ENCODE measurements around the gene NEK1. TPM values are rescaled to one million over a fixed set of nuclear protein-coding genes. Genes with fewer than 3 reads are reported as not detected.

NEK1 gene
- total and polyA plus RNA-seq, 2 donors (not counting 1 experiment from before 2014, with no cell fraction given) = 3.3 to 21.4 TPM

DNA sequence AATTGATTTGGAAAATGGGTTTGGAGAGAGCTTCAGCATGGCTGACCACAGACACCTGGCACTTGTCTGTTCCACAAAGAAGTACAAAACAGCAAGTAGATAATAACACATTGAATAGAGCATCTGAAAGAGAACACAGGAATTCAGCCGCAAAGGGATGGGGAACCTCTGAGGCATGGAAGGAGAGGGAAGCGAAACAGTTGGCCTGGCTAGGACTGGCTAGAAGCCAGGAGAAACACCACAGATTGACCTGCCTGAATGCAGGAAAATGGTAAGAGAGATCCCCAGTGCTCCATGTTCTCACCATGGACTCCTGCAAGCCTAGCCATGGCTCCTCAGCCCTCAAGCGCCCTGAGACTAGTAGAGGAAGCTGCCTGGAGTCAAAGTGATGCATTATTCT is 171.9 kb downstream of the NEK1 start:
- Histone ChIP-seq H3K4me3 (ENCODE audit: control extremely low read depth in 1 of 5, extremely low read depth in 1 of 5, insufficient read depth in 1 of 5, low read depth in 2 of 5, low read length in 4 of 5) (no peak overlapping the region), H3K36me3 (replicated peaks in 1 of 2; ENCODE audit: control extremely low read depth in 1 of 2, control insufficient read depth in 1 of 2, extremely low read depth in 1 of 2, insufficient read depth in 2 of 2, low read length in 1 of 2) (peaks cover 0 to 4% of the 10 kb centered on the region in 2 experiments), H3K27me3 (replicated peaks in 1 of 4; ENCODE audit: control extremely low read depth in 1 of 4, control insufficient read depth in 3 of 4, insufficient read depth in 4 of 4, low read length in 3 of 4) (no peaks in the 10 kb centered on the region), H3K79me2 (ENCODE audit: control insufficient read depth, insufficient read depth, low read length) (peaks cover 7% of the 10 kb centered on the region), H4K20me1 (ENCODE audit: control insufficient read depth, insufficient read depth, low read length, poor library complexity, severe bottlenecking) (no peaks in the 10 kb centered on the region), H3K4me1 (ENCODE audit: control insufficient read depth in 2 of 2, insufficient read depth in 2 of 2, low read length in 2 of 2) (peaks cover 0 to 5% of the 10 kb centered on the region in 2 donors), H3K4me2 (replicated peaks; ENCODE audit: low read depth, low read length, poor library complexity, severe bottlenecking) (no peak overlapping the region), H3K9me3 (ENCODE audit: control extremely low read depth in 1 of 3, control insufficient read depth in 2 of 3, insufficient read depth in 1 of 3, low read length in 2 of 3) (peaks cover 2 to 19% (median 19%) of the 10 kb centered on the region in 3 donors), H3K27ac (ENCODE audit: low read length in 2 of 2) (no peak overlapping the region), H3K9ac (ENCODE audit: low read length) (no peak overlapping the region), H2AFZ (ENCODE audit: insufficient read depth, low read depth, low read length, poor library complexity, severe bottlenecking) (no peak overlapping the region)
- Mint-ChIP-seq H3K4me1 (peaks cover 33% of the 10 kb centered on the region), H3K27me3 (no peaks in the 10 kb centered on the region), H3K27ac (no peak overlapping the region), H3K4me3 (no peak overlapping the region), H3K9me3 (ENCODE audit: insufficient read depth) (peaks cover 19% of the 10 kb centered on the region)
- TF ChIP-seq EZH2 (IDR thresholded peaks at IDR 0.05; ENCODE audit: borderline replicate concordance, insufficient read depth, low read depth, low read length, poor library complexity, severe bottlenecking) = no peak
- TF ChIP-seq, protein P1, sequence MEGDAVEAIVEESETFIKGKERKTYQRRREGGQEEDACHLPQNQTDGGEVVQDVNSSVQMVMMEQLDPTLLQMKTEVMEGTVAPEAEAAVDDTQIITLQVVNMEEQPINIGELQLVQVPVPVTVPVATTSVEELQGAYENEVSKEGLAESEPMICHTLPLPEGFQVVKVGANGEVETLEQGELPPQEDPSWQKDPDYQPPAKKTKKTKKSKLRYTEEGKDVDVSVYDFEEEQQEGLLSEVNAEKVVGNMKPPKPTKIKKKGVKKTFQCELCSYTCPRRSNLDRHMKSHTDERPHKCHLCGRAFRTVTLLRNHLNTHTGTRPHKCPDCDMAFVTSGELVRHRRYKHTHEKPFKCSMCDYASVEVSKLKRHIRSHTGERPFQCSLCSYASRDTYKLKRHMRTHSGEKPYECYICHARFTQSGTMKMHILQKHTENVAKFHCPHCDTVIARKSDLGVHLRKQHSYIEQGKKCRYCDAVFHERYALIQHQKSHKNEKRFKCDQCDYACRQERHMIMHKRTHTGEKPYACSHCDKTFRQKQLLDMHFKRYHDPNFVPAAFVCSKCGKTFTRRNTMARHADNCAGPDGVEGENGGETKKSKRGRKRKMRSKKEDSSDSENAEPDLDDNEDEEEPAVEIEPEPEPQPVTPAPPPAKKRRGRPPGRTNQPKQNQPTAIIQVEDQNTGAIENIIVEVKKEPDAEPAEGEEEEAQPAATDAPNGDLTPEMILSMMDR (IDR thresholded peaks at IDR 0.05) = no peak
- ATAC-seq (ENCODE audit: low read depth) = no peak
- 100% methylated on average over 2 of the region's 3 CpGs for WGBS (ENCODE audit: insufficient coverage)
- ChIA-PET CTCF (no interaction called here), POLR2A (no interaction called here)
- intact Hi-C loops (cut with micrococcal nuclease) = no loop called here
- DNase-seq = no peak

DNA sequence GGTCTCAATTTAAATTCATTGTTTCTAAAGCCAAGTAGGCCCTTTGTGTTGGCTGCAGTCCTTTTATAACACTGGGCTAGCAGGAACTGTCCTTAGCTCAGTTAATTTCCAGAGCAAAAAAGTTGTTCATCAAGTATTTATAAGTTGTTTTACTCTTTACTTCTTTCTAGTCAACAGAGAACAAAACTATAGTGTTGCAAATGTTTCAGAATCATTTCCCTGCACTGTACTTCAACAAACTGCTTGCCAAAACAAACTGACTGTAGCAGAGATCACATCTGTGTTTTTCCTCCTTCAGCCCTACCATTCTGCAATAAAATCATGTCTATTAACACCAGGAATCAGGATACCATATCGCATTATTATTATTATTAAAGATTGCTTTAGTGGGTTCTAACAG is 173.1 kb downstream of the NEK1 start:
- Histone ChIP-seq H2AFZ (ENCODE audit: insufficient read depth, low read depth, low read length, poor library complexity, severe bottlenecking) (no peak overlapping the region), H4K20me1 (ENCODE audit: control insufficient read depth, insufficient read depth, low read length, poor library complexity, severe bottlenecking) (no peaks in the 10 kb centered on the region), H3K36me3 (replicated peaks in 1 of 2; ENCODE audit: control extremely low read depth in 1 of 2, control insufficient read depth in 1 of 2, extremely low read depth in 1 of 2, insufficient read depth in 2 of 2, low read length in 1 of 2) (peaks cover 0 to 5% of the 10 kb centered on the region in 2 experiments), H3K4me2 (replicated peaks; ENCODE audit: low read depth, low read length, poor library complexity, severe bottlenecking) (no peak overlapping the region), H3K79me2 (ENCODE audit: control insufficient read depth, insufficient read depth, low read length) (peaks cover 7% of the 10 kb centered on the region), H3K27me3 (replicated peaks in 1 of 4; ENCODE audit: control extremely low read depth in 1 of 4, control insufficient read depth in 3 of 4, insufficient read depth in 4 of 4, low read length in 3 of 4) (no peaks in the 10 kb centered on the region), H3K9ac (ENCODE audit: low read length) (no peak overlapping the region), H3K9me3 (ENCODE audit: control extremely low read depth in 1 of 3, control insufficient read depth in 2 of 3, insufficient read depth in 1 of 3, low read length in 2 of 3) (peaks cover 2 to 19% (median 9%) of the 10 kb centered on the region in 3 donors), H3K4me3 (ENCODE audit: control extremely low read depth in 1 of 5, extremely low read depth in 1 of 5, insufficient read depth in 1 of 5, low read depth in 2 of 5, low read length in 4 of 5) (no peak overlapping the region), H3K27ac (ENCODE audit: low read length in 2 of 2) (no peak overlapping the region), H3K4me1 (ENCODE audit: control insufficient read depth in 2 of 2, insufficient read depth in 2 of 2, low read length in 2 of 2) (peaks cover 0 to 5% of the 10 kb centered on the region in 2 donors)
- ChIA-PET CTCF (no interaction called here), POLR2A (no interaction called here)
- peaks cover 11% of the 10 kb centered on the region for H3K9me3 Mint-ChIP-seq (ENCODE audit: insufficient read depth)
- H3K4me1 Mint-ChIP-seq = peaks cover 33% of the 10 kb centered on the region
- TF ChIP-seq, protein P1 (IDR thresholded peaks at IDR 0.05) = no peak
- TF ChIP-seq EZH2 (IDR thresholded peaks at IDR 0.05; ENCODE audit: borderline replicate concordance, insufficient read depth, low read depth, low read length, poor library complexity, severe bottlenecking) = no peak
- no CpG with 5 or more reads among the region's 1 CpG for WGBS (ENCODE audit: insufficient coverage)
- no peak overlapping the region for H3K4me3 Mint-ChIP-seq
- ATAC-seq (ENCODE audit: low read depth) (no peak), DNase-seq (no peak)
- no peak overlapping the region for H3K27ac Mint-ChIP-seq
- H3K27me3 Mint-ChIP-seq = no peaks in the 10 kb centered on the region
- intact Hi-C loops (cut with micrococcal nuclease) = no loop called here

All from B cell (primary cell).